Effector CD4-positive, alpha-beta T cell (primary cell): Measurements from ENCODE around the gene ADAMTS17.

Experiments used
- DNase-seq: peaks from one replicate; pipeline ENCODE4 v3.0.0-alpha.2; 2020

Gene ADAMTS17

DNA sequence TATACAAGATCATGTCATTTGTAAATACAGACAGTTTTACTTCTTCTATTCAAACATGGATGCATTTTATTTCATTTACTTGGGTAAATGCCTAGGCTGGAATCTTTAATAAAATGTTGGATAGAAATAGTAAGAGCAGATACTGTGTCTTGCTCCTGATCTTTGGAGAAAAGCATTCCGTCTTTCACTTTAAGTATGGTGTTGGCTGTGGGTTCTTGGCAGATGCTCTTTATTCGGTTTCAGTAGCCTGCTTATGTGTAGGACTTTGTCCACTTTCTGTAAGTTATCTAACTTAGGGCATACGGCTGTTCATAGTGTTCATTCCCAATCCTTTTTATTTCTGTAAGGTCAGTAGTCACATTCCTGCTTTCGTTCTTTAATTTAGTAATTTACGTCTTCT, 303.0 kb downstream of the ADAMTS17 start:
- no peak for DNase-seq

DNA sequence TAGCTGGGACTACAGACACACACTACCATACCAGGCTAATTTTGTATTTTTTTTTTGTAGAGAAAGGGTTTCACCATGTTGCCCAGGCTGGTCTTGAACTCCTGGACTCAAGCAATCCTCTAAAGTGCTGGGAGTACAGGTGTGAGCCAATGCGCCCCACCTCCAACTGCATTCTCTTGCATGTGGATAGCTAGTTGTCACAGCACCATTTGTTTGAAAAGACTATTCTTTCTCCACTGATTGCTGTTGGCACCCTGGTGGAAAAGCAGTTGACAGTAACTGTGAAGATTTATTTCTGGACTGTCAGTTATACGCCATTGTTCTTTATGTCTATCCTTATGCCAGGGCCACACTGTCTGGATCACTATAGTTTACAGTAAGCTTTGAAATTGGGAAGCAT, 303.9 kb downstream of the ADAMTS17 start:
- DNase-seq, result no peak

DNA sequence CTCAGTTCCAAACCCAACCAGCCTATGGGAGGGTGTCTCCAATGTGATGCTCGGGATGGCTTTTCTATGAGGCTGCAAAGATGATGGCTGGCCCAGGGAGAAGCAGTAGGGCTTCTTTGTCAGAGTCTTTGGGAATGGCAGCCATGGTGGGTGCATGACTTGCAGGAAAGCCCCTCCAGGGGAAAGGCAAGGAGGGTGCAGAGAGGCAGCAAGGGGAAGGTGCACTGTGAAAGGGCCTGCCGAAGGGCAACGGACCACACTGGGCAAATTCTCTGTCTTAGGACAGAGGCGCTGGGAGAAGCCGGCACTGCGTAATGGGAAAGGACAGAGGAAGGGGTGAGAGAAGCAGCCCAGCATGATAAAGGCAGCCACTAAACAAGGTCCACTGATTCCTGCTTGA, 305.8 kb downstream of the ADAMTS17 start:
- no peak for DNase-seq

DNA sequence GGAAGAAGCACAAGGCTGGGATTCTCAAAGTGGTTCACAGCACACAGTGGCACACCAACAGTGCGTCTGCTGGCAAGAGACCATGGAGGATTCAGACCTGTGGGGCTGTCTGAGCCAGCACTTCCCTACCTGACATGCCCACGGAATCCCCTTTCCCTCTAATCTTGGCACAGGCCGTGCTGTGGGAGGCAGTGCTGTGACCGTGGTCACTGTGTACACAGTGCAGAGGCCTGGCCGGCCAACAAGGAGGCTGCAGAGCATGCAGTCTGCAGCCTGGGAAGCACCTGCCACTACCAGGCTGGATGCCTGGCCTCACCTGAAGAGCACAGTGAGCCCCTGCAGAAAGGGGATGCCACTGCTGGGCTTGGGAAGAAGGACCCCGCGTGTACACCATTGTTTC, 307.6 kb downstream of the ADAMTS17 start:
- DNase-seq, result no peak

DNA sequence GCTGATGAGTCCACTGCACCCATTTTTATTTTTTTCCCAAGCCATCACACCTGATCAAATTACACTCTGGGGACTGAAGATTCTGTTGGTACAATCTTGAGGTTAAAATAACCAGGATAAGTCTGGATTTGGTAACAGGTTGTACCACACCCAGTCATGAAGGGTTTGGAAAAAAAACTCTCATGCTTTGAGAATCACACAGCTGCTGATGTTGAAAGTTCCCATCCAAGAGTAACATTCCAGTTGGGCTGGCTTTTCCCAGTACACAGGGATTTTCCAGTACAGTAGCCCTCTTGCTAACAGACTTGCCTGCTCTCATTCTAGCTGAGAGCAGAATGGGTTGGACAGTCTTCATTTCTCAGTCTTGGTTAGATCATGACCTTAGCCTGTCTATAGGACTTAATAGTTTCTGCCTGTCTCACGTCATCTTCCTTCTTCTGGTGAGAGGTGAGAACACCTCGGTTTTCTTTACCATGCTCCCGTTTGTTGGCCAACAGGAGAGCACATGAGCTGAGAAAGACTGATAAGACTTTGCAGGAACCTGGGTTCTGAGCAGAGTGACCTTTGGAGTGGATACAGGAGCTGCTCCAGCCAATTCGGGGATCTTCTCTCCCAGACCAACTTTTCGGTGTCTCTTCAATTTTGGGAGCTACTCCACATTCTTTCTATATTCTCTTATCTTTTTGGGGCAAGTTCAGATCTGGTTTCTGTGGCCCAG, 308.5 kb downstream of the ADAMTS17 start:
- no peak for DNase-seq

DNA sequence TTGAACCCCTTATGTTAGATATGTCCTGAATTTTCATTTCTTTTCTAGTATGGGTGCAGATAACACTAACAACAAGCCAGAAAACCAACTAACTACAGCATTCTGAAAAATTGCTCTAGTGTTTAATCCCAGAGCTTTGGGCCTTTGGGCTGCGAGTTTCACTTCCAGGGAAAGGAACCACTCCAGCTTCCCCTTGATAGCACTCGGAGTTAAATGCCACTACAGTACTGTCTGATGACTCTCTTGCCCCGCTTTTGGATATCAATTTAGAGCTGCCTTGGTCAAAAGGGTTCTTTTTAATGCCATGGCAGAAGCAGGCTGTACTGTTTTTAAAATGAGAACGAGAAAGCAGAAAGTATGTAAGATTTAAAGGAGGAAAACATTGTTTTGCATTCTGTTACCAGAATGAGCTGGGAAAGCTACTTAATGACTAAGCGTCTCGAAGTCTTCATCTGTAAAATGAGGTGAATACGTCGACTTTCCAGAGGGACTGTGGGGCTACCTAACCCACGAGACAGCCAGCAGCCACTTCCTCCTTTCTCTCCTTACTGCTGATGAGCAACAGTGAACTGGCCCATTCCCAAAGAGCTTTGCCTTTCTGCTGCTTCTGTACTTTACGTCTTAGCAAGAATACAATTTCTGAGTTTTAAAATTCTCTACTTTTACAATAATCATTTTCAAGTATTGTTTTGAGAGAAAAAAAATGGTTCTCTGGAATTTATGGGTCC, 309.3 kb downstream of the ADAMTS17 start:
- DNase-seq, result no peak

DNA sequence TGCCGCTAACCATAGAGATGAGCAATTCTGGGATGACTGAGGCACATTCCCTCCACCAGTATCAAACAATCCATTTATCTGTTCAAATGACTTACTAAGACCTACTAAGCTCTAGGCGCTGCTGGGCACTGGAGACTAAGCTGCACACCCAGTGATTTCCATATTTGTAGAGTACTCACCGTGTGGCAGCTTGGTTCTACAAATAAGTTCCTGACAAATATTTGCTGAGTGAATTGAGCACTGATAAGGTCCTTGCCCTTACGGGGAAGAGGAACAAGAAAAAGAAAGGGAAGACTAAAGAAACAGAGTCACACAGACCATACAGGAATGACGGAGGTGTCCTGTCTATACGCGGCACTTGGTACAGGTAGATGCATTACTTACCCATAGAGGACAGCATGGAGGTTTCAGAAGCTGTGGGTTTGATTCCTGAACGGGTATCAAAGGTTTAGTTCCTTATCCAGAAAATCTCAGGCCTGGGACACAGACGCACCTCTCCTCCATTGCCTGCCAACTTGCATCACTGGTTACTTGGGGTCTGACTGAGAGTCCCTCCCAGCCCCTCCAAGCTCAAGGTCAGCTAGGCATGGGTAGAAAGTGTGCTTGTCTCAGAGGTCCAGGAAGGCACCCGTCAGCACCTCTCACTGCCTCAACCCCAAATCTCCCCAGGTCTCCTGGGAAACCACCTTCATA, 310.0 kb downstream of the ADAMTS17 start:
- no peak for DNase-seq

DNA sequence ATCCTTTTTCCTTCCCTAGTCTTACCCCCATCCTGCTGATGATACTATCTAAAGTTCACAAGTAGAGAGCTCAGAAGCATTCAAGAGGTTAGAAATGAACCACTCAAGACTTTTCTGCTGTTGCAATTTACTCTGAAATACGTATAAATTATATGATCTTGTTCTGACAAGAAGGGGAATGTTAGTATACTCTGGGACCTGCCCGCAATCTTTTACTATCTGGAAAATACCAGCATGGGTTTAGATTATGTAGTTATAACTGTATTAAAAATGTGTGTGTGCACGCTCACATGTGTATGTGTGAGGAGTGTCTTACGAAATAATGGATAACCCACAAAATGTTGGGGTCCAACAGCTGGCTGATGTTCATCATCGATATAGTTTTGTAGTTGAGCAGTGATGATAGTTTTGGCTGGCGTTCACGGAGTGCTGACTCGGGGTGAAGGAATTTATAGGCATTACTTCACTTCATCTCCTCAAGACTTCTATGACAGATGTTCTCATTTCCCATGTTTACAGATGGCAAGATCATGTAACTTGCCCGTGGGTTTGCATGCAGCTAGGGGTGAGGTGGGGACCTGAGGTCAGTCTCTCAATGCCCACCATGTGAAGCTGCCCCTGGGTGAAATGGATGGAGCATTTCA, 311.1 kb downstream of the ADAMTS17 start:
- no peak for DNase-seq

DNA sequence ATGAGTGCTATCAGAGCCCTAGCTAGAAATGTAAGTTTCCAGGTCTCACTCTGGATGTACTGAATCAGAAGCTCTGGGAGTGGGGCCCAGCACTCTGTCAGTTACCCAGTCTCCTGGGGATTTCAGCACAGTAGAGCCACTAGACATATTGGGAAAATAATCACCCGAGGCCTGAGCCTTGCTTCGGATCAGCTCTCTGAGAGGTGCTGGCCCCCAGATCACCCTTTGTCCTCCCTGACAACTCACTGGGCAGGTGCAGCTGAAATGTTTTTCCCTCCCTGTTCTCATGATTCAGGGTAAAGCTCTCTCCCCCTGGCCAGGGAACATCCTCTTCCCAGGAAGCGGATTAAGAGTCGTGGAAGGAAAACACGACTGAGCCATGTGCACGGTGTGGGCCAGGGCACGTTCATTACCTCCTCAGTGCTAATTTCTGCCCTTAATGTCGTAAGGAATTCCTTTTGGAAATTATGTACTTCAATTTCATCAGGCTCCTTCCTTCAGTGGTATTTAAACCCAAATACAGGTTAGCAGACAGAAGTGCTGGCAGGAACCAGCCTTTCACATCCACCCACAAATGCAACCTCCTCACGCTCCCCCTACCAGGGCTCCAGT, 311.8 kb downstream of the ADAMTS17 start:
- no peak for DNase-seq

DNA sequence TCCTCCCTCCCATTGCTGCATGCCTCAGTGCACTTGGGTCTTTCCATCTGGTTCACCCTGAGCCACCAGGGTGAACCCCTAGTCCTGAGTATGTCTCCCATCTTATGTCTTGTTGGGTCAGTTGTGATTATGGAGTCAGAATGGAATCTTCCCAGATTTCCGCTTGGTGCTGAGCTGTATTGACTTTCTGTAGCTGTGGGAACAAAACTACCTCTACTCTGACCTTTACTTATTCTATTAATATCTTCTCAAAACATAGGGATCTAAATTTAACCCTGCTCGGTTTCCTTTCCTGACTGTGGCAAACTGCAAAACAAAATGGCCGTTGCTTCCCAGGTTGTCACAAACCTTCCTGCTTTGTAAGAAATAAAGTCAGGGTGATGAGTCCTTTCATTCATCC, 312.7 kb downstream of the ADAMTS17 start:
- DNase-seq, result no peak

DNA sequence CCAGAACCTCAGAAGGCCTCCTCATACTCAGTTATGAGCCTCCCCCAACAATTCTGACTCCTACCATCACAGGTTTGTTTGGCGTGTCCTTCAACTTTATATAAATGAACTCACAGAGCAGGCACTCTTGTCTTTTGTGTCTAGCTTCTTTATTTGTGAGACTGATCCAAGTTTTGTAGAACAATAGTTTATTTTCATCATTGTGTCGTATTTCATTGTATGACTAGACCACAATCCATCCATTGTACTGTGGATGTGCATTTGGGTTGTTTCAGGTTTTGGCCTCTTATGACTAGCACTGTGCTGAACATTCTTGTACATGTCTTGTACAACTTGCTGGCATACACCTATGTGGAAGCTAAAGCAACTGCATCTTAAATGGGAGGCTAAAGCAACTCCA, 315.7 kb downstream of the ADAMTS17 start:
- no peak for DNase-seq

DNA sequence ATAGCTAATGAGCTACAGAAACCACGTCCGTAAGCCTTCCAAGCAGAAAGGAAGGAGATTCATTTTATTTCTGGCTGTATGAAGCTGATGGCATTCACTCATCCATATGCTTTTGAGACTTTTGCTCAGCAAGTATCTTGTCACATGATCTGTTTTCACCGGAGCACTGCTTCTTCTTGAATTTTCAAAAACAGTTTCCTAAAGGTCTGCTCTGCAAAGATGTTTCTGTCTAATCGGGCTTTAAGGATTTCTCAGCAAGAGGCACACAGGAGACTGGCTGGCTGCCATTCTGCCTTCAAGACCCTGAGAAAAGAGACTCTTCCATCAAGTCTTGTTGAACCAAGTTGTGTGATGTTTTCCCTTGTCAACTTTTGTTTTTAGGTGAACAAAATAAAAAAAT, 319.0 kb downstream of the ADAMTS17 start:
- DNase-seq, result no peak

DNA sequence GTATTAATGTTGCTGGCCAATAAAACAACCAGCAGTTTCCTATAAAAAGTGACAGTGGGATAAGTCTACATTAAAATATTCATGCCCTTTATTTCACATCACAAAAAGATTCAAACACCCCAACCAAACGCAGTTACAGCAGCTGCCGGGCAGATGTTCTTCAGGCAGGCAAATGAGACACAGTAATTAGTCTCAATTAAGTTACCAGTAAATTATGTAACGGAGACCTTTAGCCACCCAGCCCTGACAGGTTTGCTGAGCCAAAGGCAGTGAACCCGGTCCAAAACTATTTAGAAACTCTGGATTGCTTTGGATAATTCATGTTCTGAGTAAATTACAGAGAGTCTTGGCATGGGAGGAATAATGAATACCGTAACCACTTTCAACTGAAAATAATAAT, 319.4 kb downstream of the ADAMTS17 start:
- no peak for DNase-seq

DNA sequence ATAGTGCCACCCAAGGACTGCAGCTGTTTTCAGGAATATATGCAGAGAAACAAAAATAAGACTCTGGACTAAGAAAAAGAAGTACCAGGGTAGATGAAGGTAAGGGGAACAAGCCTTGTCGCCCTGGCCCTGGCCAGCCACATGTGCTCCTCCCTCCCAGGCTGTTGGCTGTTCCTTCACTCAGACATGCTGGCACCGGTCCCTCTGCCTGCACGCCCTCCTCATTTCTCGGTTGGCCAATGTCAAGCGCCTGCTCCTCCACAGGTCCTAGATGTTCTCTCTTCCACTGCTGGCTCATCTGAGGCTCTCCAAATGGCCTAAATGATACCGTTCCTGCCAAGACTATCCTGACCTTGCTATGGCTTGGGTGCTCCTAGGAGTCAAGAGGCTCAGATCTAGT, 320.1 kb downstream of the ADAMTS17 start:
- no peak for DNase-seq

DNA sequence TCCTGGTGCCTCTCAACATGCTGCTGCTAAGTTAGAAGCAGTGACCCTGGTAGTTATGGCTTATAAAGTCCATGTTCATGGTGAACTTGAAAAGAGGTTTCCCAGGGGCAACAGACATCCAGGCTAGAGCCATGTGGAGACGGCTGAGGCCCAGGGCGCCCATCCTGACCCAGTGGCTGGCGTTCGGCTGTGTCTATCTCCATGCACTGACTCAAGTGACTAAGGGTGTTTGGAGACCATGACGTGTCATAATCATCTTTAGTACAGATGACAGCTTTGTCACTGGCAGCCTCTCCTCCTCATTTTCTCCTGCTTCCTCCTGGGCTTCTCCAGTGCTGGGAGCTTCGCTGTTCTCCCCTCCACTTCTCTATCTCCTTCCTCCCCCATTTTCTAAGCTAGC, 321.2 kb downstream of the ADAMTS17 start:
- DNase-seq, result no peak

DNA sequence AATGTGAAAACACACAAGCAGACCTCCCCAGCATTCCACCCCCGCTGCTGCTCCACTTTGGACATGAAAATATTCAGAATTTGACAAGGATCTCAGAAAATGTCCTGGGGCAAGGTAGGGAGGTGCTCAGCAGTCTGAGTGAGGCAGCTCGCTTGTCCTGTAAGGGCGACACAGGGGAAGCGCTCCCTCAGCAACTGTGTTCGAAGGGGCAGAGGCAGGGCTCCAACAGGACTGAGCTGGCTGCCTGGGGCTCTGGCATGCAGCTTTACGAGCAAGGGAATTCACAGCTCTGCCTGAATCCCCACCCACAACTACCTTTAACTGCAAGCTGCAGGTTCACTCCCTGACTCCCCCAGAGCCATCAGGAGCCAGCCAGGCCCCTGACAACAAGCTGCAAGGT, 321.6 kb downstream of the ADAMTS17 start:
- DNase-seq, result no peak

DNA sequence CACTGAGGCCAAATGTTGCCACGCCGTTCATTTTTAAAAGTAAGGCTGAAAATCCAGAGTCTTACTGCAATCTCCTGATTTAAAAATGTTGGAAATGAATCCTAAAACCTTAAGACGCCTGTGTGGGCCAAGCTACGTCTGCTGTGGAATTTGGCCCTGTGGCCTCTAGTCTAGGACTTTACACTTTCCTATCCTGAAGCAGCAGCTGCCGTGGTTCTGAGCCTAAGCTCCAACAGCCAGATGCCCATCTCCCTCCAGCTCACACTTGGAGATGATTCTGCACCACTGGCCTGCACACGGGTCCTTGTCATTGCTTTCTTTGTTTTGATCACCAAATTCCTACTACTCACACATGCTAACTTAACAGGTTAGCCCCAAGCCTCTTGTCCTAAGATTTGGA, 322.2 kb downstream of the ADAMTS17 start:
- no peak for DNase-seq

DNA sequence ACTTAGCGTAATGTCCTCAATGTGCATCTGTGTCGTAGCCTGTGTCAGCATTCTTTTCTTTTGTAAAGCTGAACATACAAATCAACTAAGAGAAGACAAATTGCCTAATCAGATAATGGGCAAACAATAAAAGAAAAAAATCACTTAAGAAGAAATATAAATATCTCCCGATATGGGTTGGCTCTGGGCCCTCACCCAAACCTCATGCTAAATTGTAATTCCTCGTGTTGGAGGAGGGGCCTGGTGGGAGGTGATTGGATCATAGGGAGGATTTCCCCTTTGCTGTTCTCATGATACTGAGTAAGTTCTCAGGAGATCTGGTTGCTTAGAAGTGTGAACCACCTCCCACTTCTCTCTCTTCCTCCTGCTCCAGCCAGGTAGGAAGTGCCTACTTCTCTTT, 323.6 kb downstream of the ADAMTS17 start:
- no peak for DNase-seq

DNA sequence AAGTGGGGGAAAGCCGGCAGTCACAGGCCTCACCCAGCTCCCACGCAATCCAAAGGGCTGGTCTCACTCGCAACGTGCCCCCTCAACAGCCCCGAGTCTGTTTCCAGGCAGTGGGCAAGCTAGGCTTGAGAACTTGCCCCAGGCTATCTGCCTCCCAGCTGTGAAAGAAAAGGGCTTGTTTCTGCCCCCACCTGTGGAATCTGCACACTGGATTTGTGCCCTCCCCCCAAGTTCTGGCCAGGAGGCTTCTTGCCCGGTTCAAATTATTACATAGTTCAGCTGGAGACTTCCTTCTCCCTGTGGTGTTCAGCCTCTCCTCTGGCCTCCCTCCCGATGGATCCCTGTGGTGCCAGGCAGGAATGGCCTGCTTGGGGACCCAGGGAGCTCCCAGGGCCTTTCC, 324.6 kb downstream of the ADAMTS17 start:
- DNase-seq, result no peak

DNA sequence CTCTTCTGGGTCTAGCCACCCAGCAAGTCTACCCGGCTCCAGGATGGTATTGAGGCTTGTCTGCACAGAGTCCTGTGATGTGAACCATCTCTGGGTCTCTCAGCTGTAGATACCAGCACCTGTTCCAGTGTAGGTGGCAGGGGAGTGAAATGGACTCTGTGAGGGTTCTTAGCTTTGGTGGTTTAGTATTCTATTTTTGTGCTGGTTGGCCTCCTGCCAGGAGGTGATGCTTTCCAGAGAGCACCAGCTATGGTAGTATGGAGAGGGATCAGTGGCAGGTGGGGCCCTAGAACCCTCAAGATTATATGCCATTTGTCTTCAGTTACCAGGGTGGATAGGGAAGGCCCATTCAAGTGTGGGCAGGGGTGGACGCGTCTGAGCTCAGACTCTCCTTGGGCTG, 325.1 kb downstream of the ADAMTS17 start:
- no peak for DNase-seq

DNA sequence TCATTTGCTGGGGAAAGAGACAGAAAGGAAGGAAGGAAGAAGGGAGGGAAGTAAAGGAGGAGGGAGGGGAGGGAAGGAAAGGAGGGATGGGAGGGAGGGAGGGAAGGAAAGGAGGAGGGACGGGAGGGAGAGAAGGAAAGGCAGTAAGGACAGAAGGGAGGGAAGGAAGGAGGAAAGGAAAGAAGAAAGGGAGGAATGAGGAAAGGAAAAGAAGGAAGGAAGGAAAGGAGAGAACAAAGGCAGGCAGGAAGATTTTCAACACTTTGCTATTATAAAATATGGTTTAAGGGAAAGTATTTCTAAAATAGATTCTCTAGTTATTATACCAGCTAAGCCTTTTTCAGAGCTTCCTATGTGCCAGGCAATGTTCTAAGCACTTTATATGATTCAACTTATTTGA, 330.5 kb downstream of the ADAMTS17 start:
- DNase-seq, result no peak

DNA sequence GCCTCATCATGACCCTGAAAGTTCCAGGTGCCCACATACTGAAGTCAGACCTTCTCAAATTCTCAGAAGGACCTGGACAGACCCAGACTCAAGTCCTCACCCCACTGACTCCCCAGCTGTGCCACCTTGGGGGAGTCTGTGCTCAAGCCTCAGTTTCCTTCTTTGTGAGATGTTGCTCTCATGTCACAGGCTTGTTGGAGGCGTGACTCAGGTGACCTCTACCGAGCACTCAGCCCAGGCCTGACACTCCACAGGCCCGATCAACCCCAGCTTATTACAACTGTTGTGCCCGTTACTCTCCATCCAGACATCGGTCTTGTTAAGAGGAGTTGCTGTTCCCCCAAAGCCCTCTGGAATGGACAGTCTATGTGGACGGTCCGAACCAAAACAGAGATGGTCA, 332.4 kb downstream of the ADAMTS17 start:
- DNase-seq, result no peak

DNA sequence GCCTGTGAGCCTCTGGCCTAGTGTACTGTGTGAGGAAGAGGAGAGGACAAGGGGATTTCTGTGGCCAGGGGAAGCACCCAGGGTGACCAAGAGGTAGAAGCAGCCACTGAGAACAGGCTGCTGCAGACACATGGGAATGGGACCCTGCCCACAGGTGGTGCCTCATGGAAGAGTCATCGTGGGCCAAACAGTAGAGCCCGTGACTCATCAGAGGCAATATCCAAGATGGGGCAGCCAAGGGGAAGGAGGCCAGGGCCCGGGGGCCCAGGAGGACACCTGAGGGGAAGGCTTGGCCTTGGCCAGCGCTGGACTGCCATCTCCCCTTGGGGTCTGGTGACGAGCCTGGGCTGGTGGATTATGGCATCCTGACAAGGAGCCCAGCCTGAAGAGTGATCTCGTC, 333.5 kb downstream of the ADAMTS17 start:
- no peak for DNase-seq
